ENCODE measurements around the gene FAM219B.
A peak's percentile ranks its signal among the peaks of the same experiment; 100 is the strongest.

Gene FAM219B

DNA sequence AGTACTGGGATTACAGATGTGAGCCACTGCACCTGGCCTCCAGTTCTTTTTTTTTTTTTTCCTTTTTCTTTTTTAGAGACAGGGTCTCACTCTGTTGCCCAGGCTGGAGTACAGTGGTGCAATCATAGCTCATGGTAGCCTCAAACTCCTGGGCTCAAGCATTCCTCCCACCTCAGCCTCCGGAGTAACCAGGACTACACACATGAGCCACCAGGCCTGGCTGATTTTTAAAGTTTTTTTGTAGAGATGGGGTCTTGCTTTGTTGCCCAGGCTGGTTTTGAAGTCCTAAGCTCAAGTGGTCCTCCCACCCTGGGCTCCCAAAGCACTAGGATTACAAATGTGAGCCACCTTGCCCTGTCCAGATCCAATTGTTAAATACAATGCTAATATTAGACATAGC, 50.1 kb downstream of the FAM219B start:
- Mint-ChIP-seq H3K9me3 (no peaks in the 10 kb centered on the region), H3K27me3 (ENCODE audit: low read depth) (no peaks in the 10 kb centered on the region), H3K4me3 (no peak overlapping the region), H3K36me3 (ENCODE audit: low read depth) (peaks cover 10% of the 10 kb centered on the region), H3K4me1 (peaks cover 28% of the 10 kb centered on the region), H3K27ac (peak overlapping the region in 1 of 3 experiments; percentile 65)
- no peak for TF ChIP-seq CTCF (IDR thresholded peaks at IDR 0.05; ENCODE audit: unreplicated experiment in 3 of 3)

DNA sequence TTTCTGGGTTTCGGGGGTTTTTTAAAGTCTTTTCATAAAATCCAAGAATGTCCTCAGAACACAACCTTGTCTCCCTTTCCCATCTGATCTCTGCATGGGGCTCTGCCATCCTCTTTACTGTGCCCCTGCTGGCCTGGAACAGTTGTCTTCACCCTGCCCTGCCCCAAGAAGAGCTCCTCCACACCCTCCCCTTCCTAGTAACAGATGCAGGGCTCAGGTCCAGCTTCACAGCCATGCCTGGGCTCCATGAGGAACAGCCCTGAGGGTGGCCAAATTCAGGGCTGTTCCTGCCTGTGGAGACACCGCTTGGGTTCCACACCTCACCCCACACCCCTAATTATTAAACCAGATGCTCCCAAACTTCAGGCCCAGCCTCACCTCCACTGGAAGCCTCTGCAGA, 50.8 kb downstream of the FAM219B start:
- Mint-ChIP-seq H3K9me3 (no peaks in the 10 kb centered on the region), H3K4me3 (peak overlapping the region in 1 of 3 experiments; percentile 41), H3K4me1 (peaks cover 28% of the 10 kb centered on the region), H3K36me3 (ENCODE audit: low read depth) (peaks cover 14% of the 10 kb centered on the region), H3K27ac (peak overlapping the region; percentile 35 to 82 (median 76)), H3K27me3 (ENCODE audit: low read depth) (no peaks in the 10 kb centered on the region)
- no peak for TF ChIP-seq CTCF (IDR thresholded peaks at IDR 0.05; ENCODE audit: unreplicated experiment in 3 of 3)

DNA sequence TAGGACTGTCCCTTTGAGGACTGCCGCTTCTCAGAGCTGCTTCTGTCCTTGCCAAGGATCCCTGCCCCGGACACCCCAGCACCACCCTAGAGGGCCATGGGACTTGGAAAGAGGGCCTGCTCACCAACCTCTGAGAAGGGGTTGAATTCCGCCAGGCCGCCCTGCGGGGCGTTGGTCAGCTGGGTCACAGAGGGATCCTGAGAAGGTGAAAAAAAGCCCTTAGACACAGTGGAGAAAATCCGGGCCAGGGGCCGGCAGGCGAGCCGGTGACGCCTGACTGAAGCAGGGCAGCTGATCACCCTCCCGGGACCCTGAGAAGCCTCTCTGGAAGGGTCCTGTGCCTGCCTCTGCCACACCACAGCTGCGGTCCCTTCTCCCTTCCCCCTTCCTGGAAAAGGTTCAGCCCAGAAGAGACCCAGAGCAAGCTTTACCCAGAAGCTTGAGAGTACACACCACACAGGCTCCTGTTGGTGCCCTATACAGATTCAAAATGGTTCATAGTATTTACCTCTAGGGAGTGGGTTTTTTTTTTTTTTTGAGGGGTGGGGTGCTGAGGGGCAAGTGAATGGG, 52.1 kb downstream of the FAM219B start:
- peaks cover 17% of the 10 kb centered on the region for H3K36me3 Mint-ChIP-seq (ENCODE audit: low read depth)
- H3K4me3 Mint-ChIP-seq: no peak overlapping the region
- no peaks in the 10 kb centered on the region for H3K9me3 Mint-ChIP-seq
- H3K4me1 Mint-ChIP-seq: peaks cover 28% of the 10 kb centered on the region
- no peak overlapping the region for H3K27ac Mint-ChIP-seq
- H3K27me3 Mint-ChIP-seq (ENCODE audit: low read depth): no peaks in the 10 kb centered on the region
- TF ChIP-seq CTCF (IDR thresholded peaks at IDR 0.05; ENCODE audit: unreplicated experiment in 3 of 3): no peak

GRCh38 chr15:74851960-74852359, 54.7 kb downstream of the FAM219B start:
- Mint-ChIP-seq H3K4me3 (no peak overlapping the region), H3K36me3 (ENCODE audit: low read depth) (peaks cover 37% of the 10 kb centered on the region), H3K27me3 (ENCODE audit: low read depth) (no peaks in the 10 kb centered on the region), H3K27ac (no peak overlapping the region), H3K4me1 (peaks cover 12% of the 10 kb centered on the region), H3K9me3 (no peaks in the 10 kb centered on the region)
- TF ChIP-seq CTCF (IDR thresholded peaks at IDR 0.05; ENCODE audit: unreplicated experiment in 3 of 3): no peak

DNA sequence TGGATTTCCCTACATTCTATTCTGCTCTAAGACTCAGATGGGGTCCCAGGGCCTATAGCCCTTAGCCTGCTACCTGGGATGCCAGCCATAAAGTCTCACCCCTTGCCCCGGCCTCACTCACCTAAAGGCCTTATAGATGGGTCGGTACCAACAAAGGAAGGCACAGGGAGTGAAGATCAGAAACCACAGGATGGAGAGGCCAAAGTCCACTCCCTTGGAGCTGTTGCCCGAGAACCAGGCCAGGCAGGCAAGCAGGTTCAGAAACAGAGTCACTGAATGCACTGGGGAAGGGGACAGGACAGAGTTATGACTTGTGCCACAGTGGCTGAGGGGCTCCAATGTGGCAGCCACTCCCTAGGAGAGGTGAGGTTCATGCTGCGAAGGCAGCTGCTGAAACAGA, 56.3 kb downstream of the FAM219B start:
- no peaks in the 10 kb centered on the region for H3K9me3 Mint-ChIP-seq
- H3K27me3 Mint-ChIP-seq (ENCODE audit: low read depth): no peaks in the 10 kb centered on the region
- peaks cover 4% of the 10 kb centered on the region for H3K4me1 Mint-ChIP-seq
- no peak overlapping the region for H3K4me3 Mint-ChIP-seq
- TF ChIP-seq CTCF (IDR thresholded peaks at IDR 0.05; ENCODE audit: unreplicated experiment in 3 of 3): no peak
- H3K27ac Mint-ChIP-seq: no peak overlapping the region
- H3K36me3 Mint-ChIP-seq (ENCODE audit: low read depth): peaks cover 37% of the 10 kb centered on the region
